ENCODE measurements around the gene SHB. TPM values are rescaled to one million over a fixed set of nuclear protein-coding genes. Genes with fewer than 3 reads are reported as not detected.

The SHB gene
- total RNA-seq, 2 experiments from 2014 or later = 2.4 to 2.6 TPM

DNA sequence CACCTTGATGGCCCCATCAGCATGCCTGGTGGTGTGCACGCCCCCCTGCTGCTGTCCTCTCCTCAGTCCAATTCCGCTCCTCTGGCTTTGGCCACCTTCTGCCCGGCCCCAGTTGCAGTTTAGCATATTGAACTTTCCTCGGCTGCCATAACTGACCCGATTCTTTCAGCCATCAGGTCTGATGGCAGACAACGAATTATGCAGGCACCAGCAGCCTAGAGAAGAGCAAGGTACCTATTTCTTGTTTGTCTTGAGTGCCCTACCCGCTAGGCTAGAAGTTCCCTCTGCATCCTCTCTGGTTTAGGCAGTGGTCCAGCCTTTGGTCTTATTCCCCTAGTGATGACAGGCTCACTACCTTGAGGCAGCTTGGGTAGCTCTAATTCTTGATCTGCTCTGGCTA lies 122.1 kb downstream of the SHB start:
- CTCF ChIA-PET = interaction anchor here (1.4 kb wide), 1 partner anchor 21 kb away, joined by 3 read pairs; no protein-coding TSS in a partner anchor
- POLR2A ChIA-PET = no interaction called here

DNA sequence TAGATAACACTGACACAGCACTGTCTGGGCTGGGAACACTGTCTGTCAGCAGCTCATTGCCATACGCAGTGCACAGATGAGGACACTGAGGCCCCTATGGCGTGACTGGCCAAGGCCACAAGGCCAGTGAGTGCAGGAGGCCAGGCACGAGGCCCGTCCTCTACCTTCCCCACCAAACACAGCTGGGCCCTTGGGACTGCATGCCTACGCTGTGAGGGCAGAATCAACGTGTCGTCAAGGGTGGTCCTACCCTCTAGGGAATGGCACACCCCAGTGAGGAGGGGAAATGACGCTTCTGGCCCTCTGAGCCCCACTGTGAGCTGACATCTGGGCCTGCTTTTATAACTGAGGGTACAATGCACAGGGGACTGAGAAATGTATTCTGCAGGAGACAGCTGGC lies 123.0 kb downstream of the SHB start:
- ChIA-PET POLR2A (no interaction called here), CTCF (no interaction called here)

DNA sequence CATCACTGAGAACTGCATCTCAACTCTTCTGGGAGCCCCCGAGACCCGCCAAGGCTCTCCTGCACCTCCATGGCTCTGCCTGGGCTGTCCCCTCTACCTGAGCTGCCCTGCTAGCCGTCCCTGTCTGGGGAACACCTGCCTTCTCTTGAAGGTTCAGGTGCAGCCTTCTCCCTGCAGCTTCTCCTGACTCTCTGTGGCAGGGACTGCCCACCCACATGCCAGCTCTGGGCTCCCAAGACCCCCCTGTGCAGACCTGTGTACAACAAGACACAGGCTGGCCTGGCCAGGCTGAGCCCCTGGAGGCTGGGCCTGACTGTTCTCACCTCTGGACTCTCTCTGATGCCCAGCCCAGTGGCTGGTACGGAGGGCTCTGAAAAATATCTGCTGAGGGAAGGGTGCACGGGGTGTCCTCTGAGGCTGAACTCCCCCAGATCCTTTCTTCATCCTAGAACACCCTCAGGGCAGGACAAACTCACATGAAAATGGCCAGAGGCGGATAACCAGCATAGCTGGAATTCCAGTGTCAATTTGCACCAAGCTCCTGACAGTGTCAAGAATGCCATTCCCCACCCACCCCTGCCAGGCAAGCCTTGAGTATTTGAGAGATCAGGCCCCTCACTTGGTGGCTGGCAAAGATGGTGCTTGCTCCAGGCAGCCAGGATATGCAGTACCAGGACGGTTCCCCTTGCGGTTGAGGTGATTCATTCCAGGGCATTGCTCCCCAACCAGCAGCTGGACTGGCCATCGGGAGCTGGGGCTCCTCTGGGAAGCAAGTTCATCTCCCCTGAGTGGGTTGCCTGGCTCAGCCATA lies 124.2 kb downstream of the SHB start:
- CTCF ChIA-PET = interaction anchor here (0.6 kb wide), 1 partner anchor 28 kb away, joined by 3 read pairs; no protein-coding TSS in a partner anchor
- POLR2A ChIA-PET = no interaction called here

DNA sequence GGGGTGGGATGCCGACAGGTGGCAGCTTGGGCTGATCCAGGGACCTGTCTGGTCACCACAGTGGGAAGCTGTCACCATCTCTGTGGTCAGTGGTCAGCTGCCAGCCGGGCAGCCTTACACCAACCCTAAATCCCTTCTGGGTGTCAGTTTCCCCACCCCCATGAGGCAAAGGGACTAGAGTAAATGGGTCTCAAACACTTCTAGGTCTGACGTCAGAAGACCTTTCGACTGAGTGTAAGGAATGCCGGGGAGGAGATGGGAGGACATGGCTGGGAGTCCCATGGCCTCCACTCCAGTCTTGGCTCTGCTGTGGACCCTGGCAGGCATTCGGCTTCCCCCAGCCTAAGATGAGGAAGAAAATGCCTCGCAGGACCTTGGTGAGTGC lies 124.8 kb downstream of the SHB start:
- CTCF ChIA-PET = no interaction called here
- POLR2A ChIA-PET = no interaction called here

DNA sequence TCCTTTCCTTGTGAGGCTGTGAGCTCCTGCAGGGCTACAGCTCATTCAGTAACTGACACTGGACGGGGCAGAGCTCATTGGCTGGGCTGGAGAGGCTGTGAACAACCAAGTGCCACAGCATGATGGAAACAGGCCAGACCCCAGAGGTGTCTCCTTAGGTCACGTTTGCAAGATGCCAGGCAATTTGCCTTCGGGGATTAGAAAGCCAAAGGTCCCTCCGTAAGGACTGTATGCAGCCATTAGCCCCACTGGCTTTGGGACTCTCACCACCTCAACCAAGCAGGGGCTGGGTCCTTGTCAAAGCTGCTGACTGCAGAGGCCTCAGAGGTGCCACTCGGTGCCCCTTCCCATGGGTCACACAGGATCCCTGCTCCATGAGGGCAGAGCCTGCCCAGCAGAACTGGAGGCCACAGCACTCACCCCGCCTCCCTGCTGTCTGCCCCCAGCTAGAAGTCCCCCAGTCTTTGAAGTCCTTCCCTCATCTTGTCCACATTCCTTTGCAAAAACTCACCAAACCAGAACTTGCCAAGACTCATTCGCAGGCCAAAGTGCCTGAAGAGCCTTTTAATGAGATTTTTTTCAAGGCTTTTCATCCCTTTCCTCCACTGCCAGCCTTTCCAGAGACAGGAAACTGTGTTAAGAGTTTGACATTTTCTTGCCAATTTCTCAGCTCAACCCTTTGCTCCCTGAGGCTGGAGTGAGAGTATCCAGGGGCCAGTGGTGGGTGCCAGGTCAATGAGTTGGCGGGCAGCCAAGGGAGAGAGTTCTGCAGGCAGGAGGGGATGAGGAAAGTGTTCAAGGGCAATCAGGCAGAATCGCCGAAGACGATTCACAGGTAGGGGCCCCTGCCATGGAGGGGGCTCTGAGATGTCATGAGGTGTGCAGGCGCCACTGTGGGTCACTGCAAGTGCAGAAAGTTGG lies 125.4 kb downstream of the SHB start:
- POLR2A ChIA-PET = no interaction called here
- CTCF ChIA-PET = no interaction called here

DNA sequence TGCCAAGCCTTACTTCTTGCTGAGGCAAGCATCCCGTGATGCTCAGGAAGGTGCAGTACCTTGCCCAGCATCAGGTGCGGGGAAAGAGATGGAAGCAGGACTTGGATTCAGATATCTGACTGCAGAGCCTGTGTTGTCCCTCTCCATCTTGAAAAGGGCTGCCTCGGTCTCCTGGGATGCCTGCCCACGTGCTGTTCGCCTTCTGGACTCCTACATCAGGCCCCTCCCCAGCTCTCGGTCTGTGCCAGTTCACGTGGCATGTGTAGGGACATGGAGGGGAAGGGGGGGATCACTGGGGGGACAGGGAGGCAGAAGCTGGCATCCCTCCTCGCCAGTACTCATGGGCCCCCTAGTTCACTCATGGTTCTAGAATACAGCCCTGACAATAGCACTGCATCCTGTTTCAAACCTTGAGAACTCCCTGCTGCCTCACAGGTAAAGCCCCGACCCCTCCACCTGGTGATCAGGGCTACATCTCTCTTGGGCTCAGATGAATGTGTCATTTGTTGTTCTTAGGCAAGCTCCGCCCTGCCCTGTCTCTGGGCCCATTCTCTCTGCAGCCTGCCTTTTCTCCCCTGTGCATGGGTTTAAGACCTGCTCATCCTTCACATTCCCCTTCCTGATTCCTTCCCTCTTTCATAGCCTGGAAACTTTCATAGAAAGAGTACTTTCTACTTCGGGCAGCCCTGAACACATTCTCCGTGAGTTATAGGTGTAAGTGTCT lies 126.2 kb downstream of the SHB start:
- ChIA-PET POLR2A (no interaction called here), CTCF (no interaction called here)

DNA sequence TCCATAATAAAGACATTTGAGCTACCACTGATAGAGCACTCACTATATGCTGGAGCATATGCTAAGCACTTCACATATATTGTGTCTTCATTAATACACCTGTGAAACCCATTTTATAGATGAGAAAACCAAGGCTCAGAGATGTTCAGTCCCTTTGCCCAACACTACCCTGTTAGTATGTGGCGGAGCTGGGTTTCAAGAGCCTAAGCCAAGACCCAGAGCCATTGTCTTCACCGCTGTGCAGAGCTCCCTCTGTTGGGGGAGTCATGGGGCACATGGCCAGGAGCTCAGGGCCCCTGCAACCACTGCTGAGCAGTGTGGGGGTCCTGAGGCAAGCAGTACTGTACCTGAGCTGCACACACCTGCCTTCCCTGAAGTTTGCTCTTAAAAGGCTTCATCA lies 127.8 kb downstream of the SHB start:
- ChIA-PET CTCF (no interaction called here), POLR2A (no interaction called here)

DNA sequence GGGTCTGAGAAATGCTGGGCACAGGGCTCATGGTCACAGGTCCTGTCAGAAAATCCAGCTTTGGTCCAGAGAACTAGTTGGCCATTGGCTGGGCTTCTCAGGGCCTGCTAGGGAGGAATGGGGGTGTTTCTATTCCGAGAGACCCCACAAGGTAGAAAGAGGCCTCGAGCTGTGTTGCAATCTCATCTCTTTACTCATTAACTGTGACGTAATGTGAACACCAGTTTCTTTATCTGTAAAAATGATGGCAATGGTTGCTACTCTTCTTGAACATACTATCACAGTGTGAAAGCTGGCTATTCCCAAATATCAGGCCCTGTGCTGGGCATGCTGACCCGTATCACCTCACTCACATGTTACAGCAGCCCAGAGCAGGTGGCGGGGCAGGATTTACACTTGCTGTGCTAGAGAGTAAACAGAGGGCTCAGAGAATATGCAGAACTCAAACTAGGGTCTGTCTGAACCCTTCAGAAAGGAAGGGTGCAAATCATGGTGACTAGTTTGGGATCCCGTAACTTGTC lies 129.4 kb downstream of the SHB start:
- POLR2A ChIA-PET = no interaction called here
- CTCF ChIA-PET = no interaction called here

DNA sequence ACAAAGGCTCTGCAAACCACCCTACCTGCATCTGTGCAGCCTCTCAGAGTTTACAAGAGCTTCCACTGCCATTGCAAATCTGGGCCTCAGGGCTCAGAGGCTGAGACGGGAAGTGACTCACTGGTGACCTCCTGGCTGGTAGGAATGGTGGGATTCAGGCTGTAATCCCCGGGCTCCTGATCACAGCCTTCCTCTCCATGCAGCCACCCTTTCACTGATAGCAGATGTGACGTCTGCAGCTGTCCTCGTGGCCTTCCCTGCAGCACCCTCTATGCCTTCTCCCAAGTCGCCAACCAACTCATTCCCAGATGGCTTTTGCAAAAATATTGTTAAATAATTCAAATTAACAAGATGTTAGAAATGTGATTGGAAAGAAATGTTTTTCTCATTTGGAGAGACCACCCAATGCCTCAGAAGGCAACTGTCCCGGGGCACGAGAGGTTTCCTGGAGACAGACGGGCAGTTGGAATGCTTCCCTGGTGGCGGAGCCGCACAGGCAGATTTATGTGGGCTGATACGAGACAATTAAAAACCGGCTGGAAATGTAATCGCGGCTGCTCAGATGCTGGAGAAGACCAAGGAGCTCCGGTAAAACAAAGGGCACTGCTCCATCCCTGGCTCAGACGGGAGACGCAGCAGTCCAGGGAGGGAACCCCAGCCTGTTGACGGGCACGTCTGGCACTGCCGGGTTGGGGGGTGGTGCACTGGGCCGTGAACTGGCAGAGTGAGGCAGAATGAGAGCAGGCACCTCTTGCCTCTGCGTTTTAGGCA lies 130.7 kb downstream of the SHB start:
- POLR2A ChIA-PET = no interaction called here
- CTCF ChIA-PET = no interaction called here

DNA sequence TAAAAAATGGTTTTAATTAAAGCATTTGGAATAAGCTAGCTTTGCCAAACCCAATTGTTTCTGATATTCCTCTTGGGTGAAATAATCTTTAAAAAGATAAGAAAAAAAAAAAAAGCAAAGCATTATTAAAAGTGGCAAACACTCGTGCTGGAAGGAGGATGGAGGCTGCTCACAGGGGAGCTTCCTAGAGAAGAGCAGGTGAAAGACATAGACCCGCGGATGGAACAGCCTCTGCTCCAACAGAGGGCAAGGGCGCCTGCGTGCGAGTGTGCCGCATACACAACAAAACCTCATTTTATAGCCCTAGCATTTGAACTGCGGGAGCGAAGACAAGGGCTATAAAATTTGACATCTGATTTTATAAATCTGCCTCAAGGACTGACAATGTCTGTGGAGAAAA lies 131.7 kb downstream of the SHB start:
- POLR2A ChIA-PET = no interaction called here
- CTCF ChIA-PET = interaction anchor here (0.7 kb wide), 1 partner anchor 155 kb away, joined by 3 read pairs; no protein-coding TSS in a partner anchor

DNA sequence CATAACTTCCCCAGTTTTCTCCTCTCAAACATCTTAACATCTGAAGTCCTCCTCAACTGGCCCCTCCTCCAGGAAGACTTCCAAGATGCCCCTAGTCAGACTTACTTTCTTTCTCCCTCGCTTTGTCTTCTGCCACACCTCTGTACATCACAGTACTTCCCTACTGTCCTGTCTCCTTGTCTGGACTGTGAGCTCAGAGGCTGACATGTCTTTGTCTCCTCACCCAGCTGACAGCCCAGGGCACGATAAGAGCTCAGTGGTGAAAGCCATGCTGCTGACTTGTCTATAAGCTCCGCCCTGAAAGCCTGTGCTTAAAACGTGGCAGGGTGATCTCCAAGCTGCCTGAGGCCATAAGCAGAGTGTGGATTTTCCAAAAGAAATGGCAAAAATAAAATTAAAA lies 132.1 kb downstream of the SHB start:
- POLR2A ChIA-PET = no interaction called here
- CTCF ChIA-PET = interaction anchor here (0.7 kb wide), 1 partner anchor 156 kb away, joined by 3 read pairs; no protein-coding TSS in a partner anchor

DNA sequence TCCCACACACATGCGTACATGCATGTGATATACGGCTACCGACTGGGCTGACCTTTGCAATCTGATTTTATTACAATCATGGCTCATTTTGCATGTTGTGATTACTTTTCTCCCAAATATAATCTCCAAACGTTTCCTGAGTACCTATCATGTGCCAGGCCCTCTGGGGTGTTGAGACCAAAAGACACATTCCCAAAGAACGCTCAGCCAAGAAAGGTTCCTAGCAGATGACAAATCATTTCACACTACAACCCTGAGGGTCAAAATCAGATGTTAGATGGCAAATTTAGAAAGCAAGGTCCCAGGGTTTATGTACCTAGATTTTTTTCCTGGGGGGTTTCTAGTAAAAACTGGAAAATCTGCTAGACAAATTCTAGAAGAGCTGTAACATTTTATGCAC lies 132.7 kb downstream of the SHB start:
- ChIA-PET POLR2A (no interaction called here), CTCF (no interaction called here)

DNA sequence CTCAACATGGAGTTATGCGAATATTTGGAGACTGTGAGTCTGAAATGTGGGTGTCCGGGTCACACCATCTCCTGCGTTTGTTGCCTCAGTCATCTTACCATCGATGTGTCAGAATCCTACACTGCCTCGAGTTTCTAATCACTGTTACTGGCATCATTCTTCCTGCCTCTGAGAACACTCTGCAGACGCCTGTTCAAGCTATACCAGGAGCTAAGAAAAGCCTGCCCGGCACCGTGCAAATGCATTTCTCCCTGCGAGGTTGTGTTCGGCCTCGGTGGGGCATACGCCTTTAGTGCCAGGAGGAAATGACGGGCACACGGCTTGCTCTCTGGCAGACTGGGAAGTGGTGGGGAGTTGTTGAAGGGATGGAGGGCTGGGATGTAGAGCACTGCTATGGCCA lies 133.9 kb downstream of the SHB start:
- POLR2A ChIA-PET = no interaction called here
- CTCF ChIA-PET = no interaction called here

DNA sequence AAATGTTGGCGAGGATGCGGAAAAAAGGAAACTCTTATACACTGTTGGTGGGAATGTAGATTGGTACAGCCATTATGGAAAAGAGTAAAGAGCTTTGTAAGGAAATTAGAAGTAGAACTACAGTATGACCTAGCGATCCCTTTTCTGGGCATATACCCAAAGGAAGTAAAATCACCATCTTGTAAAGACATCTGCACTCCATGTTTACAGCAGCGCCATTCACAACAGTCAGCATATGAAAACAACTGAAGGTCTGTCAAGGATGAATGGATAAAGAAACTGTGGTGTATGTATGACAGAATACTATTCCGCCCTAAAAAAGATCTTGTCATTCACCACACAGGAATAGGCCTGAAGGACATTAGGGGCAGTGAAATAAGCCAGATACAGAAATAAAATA lies 137.4 kb downstream of the SHB start:
- ChIA-PET CTCF (no interaction called here), POLR2A (no interaction called here)

DNA sequence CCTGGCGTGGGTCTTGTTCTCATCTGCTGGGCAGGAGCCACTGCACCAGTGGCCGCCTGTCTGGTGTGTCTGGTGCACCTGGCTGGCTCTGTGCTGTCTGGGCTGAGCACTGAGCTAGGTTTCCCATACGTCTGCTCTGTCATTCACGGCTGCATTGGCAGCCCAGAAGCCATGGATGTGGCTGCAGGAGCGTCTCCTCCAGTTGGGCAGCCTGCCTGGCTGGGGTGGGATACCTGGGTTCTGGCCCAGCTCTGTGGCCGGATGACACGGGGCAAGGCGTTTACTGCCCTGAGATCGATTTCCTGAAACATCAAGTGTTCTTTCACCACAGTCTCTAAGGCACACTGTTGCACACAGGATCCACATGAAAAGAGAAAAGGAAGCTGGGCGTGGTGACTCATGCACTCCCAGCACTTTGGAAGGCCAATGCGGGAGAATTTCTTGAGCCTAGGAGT lies 139.6 kb downstream of the SHB start:
- CTCF ChIA-PET = no interaction called here
- POLR2A ChIA-PET = no interaction called here

DNA sequence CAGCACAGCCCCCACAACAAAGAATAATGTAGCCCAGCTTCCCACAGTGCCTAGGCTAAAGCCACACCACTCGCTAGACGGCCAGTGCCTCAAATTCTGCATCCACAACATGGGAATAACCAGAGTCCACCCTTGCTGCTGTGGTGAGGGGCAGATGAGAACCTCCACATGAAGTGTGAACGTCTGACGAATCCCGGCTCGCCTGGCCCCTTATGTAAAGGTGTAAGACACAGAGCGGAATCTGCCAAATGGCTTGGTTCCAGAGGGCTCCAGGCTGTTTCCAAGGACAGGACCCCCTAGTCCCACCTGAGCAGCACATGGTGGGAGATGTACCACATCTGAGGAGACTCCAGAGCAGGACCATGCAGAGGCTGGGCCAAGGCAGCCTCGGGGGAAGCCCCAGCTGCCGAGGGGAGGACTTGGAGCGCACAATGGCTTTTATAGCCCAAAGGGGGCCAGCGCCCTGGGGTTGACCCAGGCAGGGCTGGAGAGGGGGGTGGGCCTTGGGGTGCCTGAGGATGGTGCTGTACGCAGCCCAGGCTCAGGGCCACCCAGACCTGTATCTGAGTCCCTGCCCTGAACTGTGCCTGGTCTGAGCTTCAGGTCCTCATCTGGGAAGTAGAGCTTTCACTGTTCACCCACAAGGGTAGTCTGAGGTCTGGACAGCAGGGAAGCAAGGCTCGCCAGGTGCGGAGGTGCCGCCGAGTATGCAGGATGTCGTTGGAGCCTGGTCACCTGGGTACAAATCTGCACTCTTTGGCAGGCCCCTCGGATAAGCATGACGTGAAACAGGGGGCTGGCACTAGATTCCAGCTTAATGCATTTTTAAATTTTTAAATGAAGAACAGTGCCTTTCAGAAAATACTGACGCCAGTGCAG lies 140.2 kb downstream of the SHB start:
- CTCF ChIA-PET = no interaction called here
- POLR2A ChIA-PET = no interaction called here

DNA sequence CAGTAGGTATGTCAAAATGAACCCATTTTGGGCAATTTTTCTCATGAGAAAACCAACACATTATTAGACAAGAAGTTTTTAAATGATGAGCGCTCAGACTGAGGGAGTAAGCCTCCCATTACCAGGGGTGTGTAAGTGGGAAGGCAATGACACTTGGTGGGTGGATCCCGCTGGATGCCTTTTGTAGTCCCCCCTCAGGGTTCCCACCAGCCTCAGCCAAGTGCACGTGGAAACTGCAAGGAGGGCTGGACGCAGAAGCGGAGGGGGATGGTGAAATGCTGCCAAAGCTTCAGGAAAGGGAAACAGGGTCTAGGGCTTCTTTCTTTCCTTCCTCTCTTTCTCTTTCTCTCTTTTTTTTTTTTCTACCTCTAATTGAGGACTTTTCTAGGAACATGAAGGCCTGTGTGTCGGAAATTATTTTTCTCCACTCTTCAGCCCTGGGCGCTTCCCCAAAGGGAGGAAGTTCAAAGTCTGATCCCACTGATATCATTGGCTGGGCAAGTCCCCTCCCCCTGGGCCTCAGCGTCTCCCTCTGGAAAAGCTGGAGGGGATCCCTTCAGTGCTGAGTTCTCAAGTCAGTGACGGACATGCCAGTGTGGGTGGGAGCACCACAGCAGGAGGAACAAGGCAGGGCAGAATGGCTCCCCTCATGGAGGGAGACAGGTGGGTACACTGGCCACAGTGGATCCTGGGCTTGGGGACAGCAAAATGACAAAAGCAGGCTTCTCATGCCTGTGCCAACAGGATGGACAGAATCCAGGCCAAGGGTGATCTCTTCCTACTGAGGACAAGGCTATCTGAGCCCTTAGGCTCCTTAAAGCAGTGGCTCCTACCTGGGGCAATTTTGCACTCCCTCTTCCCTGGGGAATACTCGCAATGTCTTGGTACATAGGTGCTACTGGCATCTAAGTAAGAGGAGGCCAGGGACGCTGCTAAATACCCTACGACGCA lies 141.2 kb downstream of the SHB start:
- POLR2A ChIA-PET = no interaction called here
- CTCF ChIA-PET = no interaction called here

DNA sequence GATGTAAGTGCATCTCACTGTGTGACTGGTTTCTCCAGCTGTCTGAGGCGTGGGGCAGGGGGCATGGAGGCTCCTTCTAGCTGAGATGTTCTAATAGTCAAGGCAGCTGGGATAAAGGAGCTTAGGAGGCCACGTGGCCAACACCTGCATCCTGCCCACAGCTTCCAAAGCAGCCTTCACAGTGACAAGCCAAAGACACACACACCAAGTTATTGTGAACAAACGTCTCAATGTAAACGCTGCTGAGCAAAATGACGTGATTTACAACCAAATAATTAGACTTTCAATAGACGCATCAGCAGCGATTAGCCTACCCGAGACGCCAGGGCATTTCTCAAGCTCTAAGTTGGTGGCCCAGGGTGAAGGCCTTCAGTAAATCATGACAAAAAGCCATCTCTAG lies 141.9 kb downstream of the SHB start:
- CTCF ChIA-PET = no interaction called here

More for the DNA sequence above, 141.9 kb downstream of the SHB start:
- POLR2A ChIA-PET = no interaction called here
